Prostate gland (tissue), 2 donors: ENCODE data around the gene SAP30L.

Source experiments
- CTCF ChIP-seq, 4 experiments: fragments of 200-600 bp in 2 of 4; fragments of 450-650 bp in 2 of 4; sonication (generic) in 2 of 4; IDR thresholded peaks; 1 replicate in 3 of 4; 2 replicates in 1 of 4; pipeline ENCODE4 v1.5.1; 2016 to 2019; ENCODE audit warnings: antibody characterized with exemption in 4 of 4, mild to moderate bottlenecking in 2 of 4, moderate library complexity in 2 of 4
- POLR2A ChIP-seq: fragments of 450-650 bp; IDR thresholded peaks from one replicate; pipeline ENCODE4 v1.6.1; 2016; ENCODE audit warnings: antibody characterized with exemption, mild to moderate bottlenecking
- POLR2AphosphoS5 ChIP-seq: sonication (generic); formaldehyde crosslinking; IDR thresholded peaks from one replicate; pipeline ENCODE4 v1.6.1; 2017; ENCODE audit warnings: antibody characterized with exemption

DNA sequence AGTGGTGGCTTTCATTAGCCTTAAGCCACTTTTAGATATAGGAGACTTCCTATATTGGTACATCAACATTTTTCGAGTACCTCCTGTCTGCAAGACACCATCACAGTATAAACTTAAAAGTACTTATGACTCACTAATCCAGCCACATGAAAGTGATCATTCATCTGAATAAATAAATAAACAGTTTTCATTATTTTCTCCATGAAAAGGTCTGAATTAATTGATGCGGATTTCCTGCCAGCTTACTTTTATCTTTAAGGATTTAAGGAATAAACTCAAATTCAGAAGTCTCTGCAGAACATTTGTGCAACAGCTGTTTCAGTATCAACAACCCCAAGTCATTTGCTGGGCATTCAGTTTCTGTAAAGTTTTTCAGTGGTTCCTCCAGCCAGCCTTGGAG is 4.0 kb downstream of the SAP30L start:
- TF ChIP-seq CTCF (IDR thresholded peaks at IDR 0.05) (no peak), POLR2A (no peak), POLR2AphosphoS5 (no peak)
